HTR-8/SVneo (cell line): ENCODE results near the gene IQCE.
"Not testable (repeated sequence)": the region's sequence is repeated elsewhere in the genome, so short reads cannot be mapped to it uniquely, and the experiment has no call there.

Source experiments
- DNase-seq: peaks from one replicate; pipeline ENCODE4 v3.0.0; 2011; ENCODE audit warnings: low spot score, mixed read lengths; ENCODE audit not compliant: insufficient read length
- FAIRE-seq: peaks from 2 replicates; lab custom pipeline; 2011; peaks lifted over from hg19 to GRCh38; lab: Jason Lieb, UNC

The IQCE gene

GRCh38 chr7:2596464-2597272, 37.9 kb downstream of the IQCE start:
- FAIRE-seq = no peak

GRCh38 chr7:2597273-2597640, 38.5 kb downstream of the IQCE start:
- DNase-seq = no peak
- FAIRE-seq = no peak

More at GRCh38 chr7:2596464-2597272, 37.9 kb downstream of the IQCE start:
- DNase-seq = no peak

- FAIRE-seq = peak; percentile 13
- no peak for DNase-seq
These were observed 39.5 kb downstream of the IQCE start for GRCh38 chr7:2598154-2598823.

GRCh38 chr7:2601065-2601464, 42.3 kb downstream of the IQCE start:
- DNase-seq = no peak
- FAIRE-seq = no peak

- DNase-seq (no peak), FAIRE-seq (no peak)
These were observed 43.1 kb downstream of the IQCE start for GRCh38 chr7:2601907-2602306.

- FAIRE-seq = no peak
- no peak for DNase-seq
These were observed 43.7 kb downstream of the IQCE start for GRCh38 chr7:2602406-2603043.

- no peak for DNase-seq
- FAIRE-seq = no peak
These were observed 44.5 kb downstream of the IQCE start for GRCh38 chr7:2603044-2603965.

- no peak for FAIRE-seq
- no peak for DNase-seq
These were observed 45.9 kb downstream of the IQCE start for GRCh38 chr7:2604608-2605174.

- no peak for FAIRE-seq
- no peak for DNase-seq
These were observed 47.1 kb downstream of the IQCE start for GRCh38 chr7:2605608-2606538.

- DNase-seq (no peak), FAIRE-seq (no peak)
These were observed 47.8 kb downstream of the IQCE start for GRCh38 chr7:2606539-2606936.

GRCh38 chr7:2607122-2607922, 48.5 kb downstream of the IQCE start:
- no peak for FAIRE-seq

GRCh38 chr7:2607923-2608904, 49.4 kb downstream of the IQCE start:
- DNase-seq (no peak), FAIRE-seq (no peak)

More at GRCh38 chr7:2607122-2607922, 48.5 kb downstream of the IQCE start:
- no peak for DNase-seq

GRCh38 chr7:2608921-2609411, 50.2 kb downstream of the IQCE start:
- DNase-seq (no peak), FAIRE-seq (no peak)

- DNase-seq = not testable (repeated sequence)
- FAIRE-seq = peak; percentile 4
These were observed 50.9 kb downstream of the IQCE start for GRCh38 chr7:2609646-2610045.

GRCh38 chr7:2610466-2610865, 51.7 kb downstream of the IQCE start:
- DNase-seq = no peak
- FAIRE-seq = no peak

- DNase-seq (no peak), FAIRE-seq (no peak)
These were observed 52.1 kb downstream of the IQCE start for GRCh38 chr7:2610898-2611297.

- DNase-seq (no peak), FAIRE-seq (no peak)
These were observed 52.6 kb downstream of the IQCE start for GRCh38 chr7:2611401-2611800.
